HG02763 (cell line): ENCODE data around the gene TSHR.
"Not testable (repeated sequence)": the region's sequence is repeated elsewhere in the genome, so short reads cannot be mapped to it uniquely, and the experiment has no call there.

Experiments
- ATAC-seq: cut with Tn5 transposase; IDR thresholded peaks from one replicate; pipeline ENCODE4 v1.9.1; 2021; ENCODE audit warnings: mild to moderate bottlenecking, moderate library complexity; ENCODE audit not compliant: unreplicated experiment

Gene TSHR

GRCh38 chr14:80988735-80989429 is 33.5 kb downstream of the TSHR start:
- ATAC-seq, result no peak

- ATAC-seq, result no peak
These were observed 37.2 kb downstream of the TSHR start for GRCh38 chr14:80992580-80992979.

GRCh38 chr14:80996049-80996901 is 40.9 kb downstream of the TSHR start:
- ATAC-seq, result peak; percentile 84

- ATAC-seq, result no peak
These were observed 46.0 kb downstream of the TSHR start for GRCh38 chr14:81001447-81001846.

- ATAC-seq, result no peak
These were observed 49.2 kb downstream of the TSHR start for GRCh38 chr14:81004575-81004974.

- ATAC-seq, result no peak
These were observed 50.3 kb downstream of the TSHR start for GRCh38 chr14:81005540-81006228.

- no peak for ATAC-seq
These were observed 50.8 kb downstream of the TSHR start for GRCh38 chr14:81006266-81006665.

- no peak for ATAC-seq
These were observed 51.7 kb downstream of the TSHR start for GRCh38 chr14:81007131-81007530.

GRCh38 chr14:81009346-81009745 is 53.9 kb downstream of the TSHR start:
- no peak for ATAC-seq

GRCh38 chr14:81018251-81018650 is 62.8 kb downstream of the TSHR start:
- no peak for ATAC-seq

- no peak for ATAC-seq
These were observed 63.3 kb downstream of the TSHR start for GRCh38 chr14:81018684-81019083.

- ATAC-seq, result not testable (repeated sequence)
These were observed 63.7 kb downstream of the TSHR start for GRCh38 chr14:81019113-81019512.

- ATAC-seq, result no peak
These were observed 67.8 kb downstream of the TSHR start for GRCh38 chr14:81023095-81023710.

- no peak for ATAC-seq
These were observed 73.0 kb downstream of the TSHR start for GRCh38 chr14:81028461-81028860.

- no peak for ATAC-seq
These were observed 76.1 kb downstream of the TSHR start for GRCh38 chr14:81031488-81031887.

- ATAC-seq, result no peak
These were observed 78.3 kb downstream of the TSHR start for GRCh38 chr14:81033698-81034240.

- no peak for ATAC-seq
These were observed 87.0 kb downstream of the TSHR start for GRCh38 chr14:81042438-81042837.

- no peak for ATAC-seq
These were observed 96.1 kb downstream of the TSHR start for GRCh38 chr14:81051547-81051946.

- ATAC-seq, result not testable (repeated sequence)
These were observed 98.6 kb downstream of the TSHR start for GRCh38 chr14:81054057-81054456.

- no peak for ATAC-seq
These were observed 100.5 kb downstream of the TSHR start for GRCh38 chr14:81055971-81056370.

- no peak for ATAC-seq
These were observed 107.0 kb downstream of the TSHR start for GRCh38 chr14:81062380-81062779.
